Caco-2 (cell line): ENCODE measurements around the gene PLPP4. TPM values are rescaled to one million over a fixed set of nuclear protein-coding genes. Genes with fewer than 3 reads are reported as not detected.

Source experiments
- BruUV-seq: library from RNA; stranded (reverse); fragments of 400-500 nt; replicated peaks from 2 replicates; lab custom pipeline; 2021; lab: Mats Ljungman, UMichigan
- CTCF ChIA-PET: fragments of 300-600 bp; sonication (Branson Sonifier 250); formaldehyde crosslinking; loops from one replicate; lab custom pipeline; 2022; ENCODE audit warnings: antibody characterized with exemption; lab: Charles Lee
- POLR2A ChIA-PET: fragments of 300-600 bp; sonication (Branson Sonifier 250); formaldehyde crosslinking; loops from one replicate; lab custom pipeline; 2022; ENCODE audit warnings: antibody characterized with exemption; lab: Charles Lee
- DNase-seq, 2 experiments: peaks; one replicate each; pipeline versions ENCODE4 v3.0.0 to v3.0.0-alpha.2; 2020 to 2022
- H3K27me3 ChIP-seq: replicated peaks from 2 replicates; pipeline ENCODE4 v1.6.0; 2011; ENCODE audit warnings: low read length; ENCODE audit not compliant: control insufficient read depth, insufficient read depth
- H3K36me3 ChIP-seq: 2 replicates; pipeline ENCODE4 v1.5.1; 2011; ENCODE audit warnings: low read length; ENCODE audit not compliant: control insufficient read depth, insufficient read depth
- H3K4me1 ChIP-seq: fragments of 250-450 bp; sonication (Bioruptor Pico); 2 replicates; pipeline ENCODE4 v1.5.1; 2020; ENCODE audit warnings: mild to moderate bottlenecking
- H3K4me3 ChIP-seq: 2 replicates; pipeline ENCODE4 v1.5.1; 2011; ENCODE audit warnings: low read depth, mild to moderate bottlenecking, control low read depth, low read length
- H3K9me3 ChIP-seq: fragments of 250-450 bp; sonication (Bioruptor Pico); 2 replicates; pipeline ENCODE4 v1.5.1; 2020; ENCODE audit warnings: mild to moderate bottlenecking, moderate library complexity
- H3K27ac Mint-ChIP-seq: one replicate; pipeline ENCODE4 v1.8.0; 2022; ENCODE audit warnings: mixed read lengths; ENCODE audit not compliant: unreplicated experiment
- H3K27me3 Mint-ChIP-seq: one replicate; pipeline ENCODE4 v1.8.0; 2022; ENCODE audit warnings: mixed read lengths; ENCODE audit not compliant: insufficient read depth, unreplicated experiment
- H3K36me3 Mint-ChIP-seq: one replicate; pipeline ENCODE4 v1.8.0; 2022; ENCODE audit warnings: mild to moderate bottlenecking, mixed read lengths; ENCODE audit not compliant: insufficient read depth, unreplicated experiment
- H3K4me1 Mint-ChIP-seq: one replicate; pipeline ENCODE4 v1.8.0; 2022; ENCODE audit warnings: low read depth, mixed read lengths; ENCODE audit not compliant: unreplicated experiment
- H3K4me3 Mint-ChIP-seq: one replicate; pipeline ENCODE4 v1.8.0; 2022; ENCODE audit warnings: mild to moderate bottlenecking, moderate library complexity, mixed read lengths; ENCODE audit not compliant: unreplicated experiment
- H3K9me3 Mint-ChIP-seq: one replicate; pipeline ENCODE4 v1.8.0; 2022; ENCODE audit warnings: mixed read lengths; ENCODE audit not compliant: unreplicated experiment
- CTCF ChIP-seq, 2 experiments: fragments of 200-600 bp in 1 of 2; IDR thresholded peaks; 1 replicate in 1 of 2; 2 replicates in 1 of 2; pipeline versions ENCODE4 v1.5.1 to v1.8.0; 2011 to 2022; ENCODE audit warnings: antibody characterized with exemption in 1 of 2, control low read depth in 1 of 2, inconsistent platforms in 1 of 2, low read depth in 1 of 2, low read length in 1 of 2, mild to moderate bottlenecking in 1 of 2, moderate library complexity in 1 of 2; ENCODE audit not compliant: insufficient read depth in 1 of 2, severe bottlenecking in 1 of 2, unreplicated experiment in 1 of 2
- intact Hi-C: fragments of 100-400 bp; cut with micrococcal nuclease; formaldehyde crosslinking; loops from one replicate; pipeline ENCODE4 v1.10.0; 2022; ENCODE audit not compliant: unreplicated experiment
- total RNA-seq: library from RNA; stranded (reverse); gene quantifications from 2 replicates; pipeline ENCODE4 v1.2.3, GENCODE V29; 2022

The PLPP4 gene
- total RNA-seq, 1 experiment from 2014 or later: 0.61 TPM

- Mint-ChIP-seq H3K27ac (no peak overlapping the region), H3K4me3 (no peak overlapping the region), H3K4me1 (no peaks in the 10 kb centered on the region), H3K27me3 (peaks cover 3% of the 10 kb centered on the region), H3K9me3 (no peaks in the 10 kb centered on the region), H3K36me3 (no peaks in the 10 kb centered on the region)
- no peak for DNase-seq
- H3K9me3 ChIP-seq: no peaks in the 10 kb centered on the region
- H3K36me3 ChIP-seq: no peaks in the 10 kb centered on the region
- POLR2A ChIA-PET: no interaction called here
- H3K27me3 ChIP-seq: no peaks in the 10 kb centered on the region; the same call in 1 of the 2 replicates
- no TSS peak for BruUV-seq
- intact Hi-C loops: no loop called here
- H3K4me1 ChIP-seq: no peaks in the 10 kb centered on the region
- TF ChIP-seq CTCF (IDR thresholded peaks at IDR 0.05; ENCODE audit: insufficient read depth in 1 of 2, low read depth in 1 of 2, low read length in 1 of 2, severe bottlenecking in 1 of 2, unreplicated experiment in 1 of 2): no peak
- CTCF ChIA-PET: no interaction called here
- no peak overlapping the region for H3K4me3 ChIP-seq
Measured at GRCh38 chr10:120609006-120609405, 152.0 kb downstream of the PLPP4 start.

- no TSS peak for BruUV-seq
- H3K27me3 Mint-ChIP-seq: peaks cover 3% of the 10 kb centered on the region
- Histone ChIP-seq H3K36me3 (no peaks in the 10 kb centered on the region), H3K9me3 (peaks cover 2% of the 10 kb centered on the region; the same call in 1 of the 2 replicates), H3K4me1 (no peaks in the 10 kb centered on the region), H3K4me3 (no peak overlapping the region), H3K27me3 (no peaks in the 10 kb centered on the region)
- H3K4me1 Mint-ChIP-seq: no peaks in the 10 kb centered on the region
- H3K36me3 Mint-ChIP-seq: no peaks in the 10 kb centered on the region
- ChIA-PET CTCF (no interaction called here), POLR2A (no interaction called here)
- H3K9me3 Mint-ChIP-seq: peaks cover 2% of the 10 kb centered on the region
- intact Hi-C loops: no loop called here
- no peak for TF ChIP-seq CTCF (IDR thresholded peaks at IDR 0.05; ENCODE audit: insufficient read depth in 1 of 2, low read depth in 1 of 2, low read length in 1 of 2, severe bottlenecking in 1 of 2, unreplicated experiment in 1 of 2)
- H3K4me3 Mint-ChIP-seq: no peak overlapping the region
- DNase-seq: no peak
- no peak overlapping the region for H3K27ac Mint-ChIP-seq
Measured at GRCh38 chr10:120610791-120611190, 153.8 kb downstream of the PLPP4 start.

GRCh38 chr10:120612756-120613155, 155.7 kb downstream of the PLPP4 start:
- H3K27ac Mint-ChIP-seq: no peak overlapping the region
- peaks cover 3% of the 10 kb centered on the region for H3K27me3 Mint-ChIP-seq
- Histone ChIP-seq H3K36me3 (no peaks in the 10 kb centered on the region), H3K4me3 (no peak overlapping the region), H3K9me3 (peaks cover 14% of the 10 kb centered on the region; the same call in 1 of the 2 replicates), H3K4me1 (no peaks in the 10 kb centered on the region), H3K27me3 (no peaks in the 10 kb centered on the region)
- peaks cover 10% of the 10 kb centered on the region for H3K9me3 Mint-ChIP-seq
- no peak for TF ChIP-seq CTCF (IDR thresholded peaks at IDR 0.05; ENCODE audit: insufficient read depth in 1 of 2, low read depth in 1 of 2, low read length in 1 of 2, severe bottlenecking in 1 of 2, unreplicated experiment in 1 of 2)
- no peak overlapping the region for H3K4me3 Mint-ChIP-seq
- BruUV-seq: no TSS peak
- CTCF ChIA-PET: no interaction called here
- H3K4me1 Mint-ChIP-seq: no peaks in the 10 kb centered on the region
- no peak for DNase-seq
- POLR2A ChIA-PET: no interaction called here
- intact Hi-C loops: no loop called here
- no peaks in the 10 kb centered on the region for H3K36me3 Mint-ChIP-seq
